LHCN-M2 (cell line): ENCODE results near the gene LIN54. TPM values are rescaled to one million over a fixed set of nuclear protein-coding genes. Genes with fewer than 3 reads are reported as not detected.
"Not testable (repeated sequence)": the region's sequence is repeated elsewhere in the genome, so short reads cannot be mapped to it uniquely, and the experiment has no call there.

ENCODE experiments used
- DNase-seq: peaks from one replicate; pipeline ENCODE4 v3.0.0-alpha.2; 2012; ENCODE audit warnings: low read depth
- total RNA-seq: library from RNA; depleted of rRNA; stranded (reverse); fragments of >200 nt; gene quantifications from 2 replicates; pipeline ENCODE4 v1.2.3, GENCODE V29; 2014

The LIN54 gene
- total RNA-seq, 1 experiment from 2014 or later, result 29.4 TPM

DNA sequence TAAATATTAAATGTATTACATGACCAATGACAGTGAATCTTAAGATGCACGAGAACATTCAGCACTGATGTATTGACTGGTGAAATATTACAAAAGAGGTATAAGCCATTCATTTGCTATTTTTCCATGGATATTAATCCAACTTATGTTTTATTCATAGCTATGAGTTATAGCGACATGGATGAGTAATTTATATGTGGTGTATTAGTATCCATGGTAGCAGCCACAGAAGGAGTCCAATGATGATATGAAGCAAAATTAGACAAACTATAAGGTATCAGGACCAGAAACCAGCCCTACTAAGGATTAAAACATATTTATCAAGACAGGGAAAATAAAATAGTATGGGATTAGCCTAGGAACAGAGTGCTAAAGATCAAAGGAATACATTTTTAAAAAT, 59.4 kb downstream of the LIN54 start:
- peak; percentile 50 for DNase-seq

DNA sequence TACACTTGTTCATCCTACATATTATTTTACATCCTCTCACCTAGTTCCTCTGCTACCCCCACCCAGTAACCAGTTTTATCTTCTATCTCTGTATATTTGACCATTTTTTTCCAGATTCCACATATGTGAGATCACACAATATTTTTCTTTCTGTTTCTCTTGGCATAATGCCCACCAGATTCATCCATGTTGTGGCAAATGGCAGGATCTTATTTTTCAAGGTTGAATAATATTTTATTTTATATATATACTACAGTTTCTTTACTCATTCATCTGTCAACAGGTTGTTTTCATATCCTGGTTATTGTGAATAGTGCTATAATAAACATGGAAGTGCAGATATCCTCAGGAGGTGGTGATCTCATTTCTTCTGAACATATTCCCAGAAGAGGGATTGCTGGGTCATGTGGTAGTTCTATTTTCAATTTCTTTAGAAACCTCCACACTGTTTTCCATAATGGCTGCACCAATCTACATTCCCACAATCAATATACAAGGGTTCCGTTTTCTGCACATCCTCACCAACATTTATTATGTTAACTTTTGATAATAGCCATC, 61.9 kb downstream of the LIN54 start:
- peak; percentile 54 for DNase-seq

DNA sequence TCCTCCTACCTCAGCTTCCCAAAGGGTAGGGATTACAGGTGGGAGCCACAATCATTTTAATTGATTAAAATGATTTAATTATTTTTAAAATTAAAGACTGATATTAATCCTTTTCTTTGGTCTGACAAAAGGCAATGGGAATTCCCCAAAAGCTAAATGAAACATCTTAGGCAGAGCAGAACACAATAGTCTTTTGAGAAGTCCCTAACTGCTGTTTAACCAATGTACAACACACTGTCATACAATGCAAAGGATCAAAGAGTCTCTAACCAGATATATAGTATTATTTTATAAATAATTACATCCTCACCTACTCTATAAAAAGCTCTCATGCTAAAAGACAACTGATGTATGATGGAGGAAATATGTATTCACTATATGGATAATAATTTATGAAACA, 63.1 kb downstream of the LIN54 start:
- DNase-seq, result no peak

DNA sequence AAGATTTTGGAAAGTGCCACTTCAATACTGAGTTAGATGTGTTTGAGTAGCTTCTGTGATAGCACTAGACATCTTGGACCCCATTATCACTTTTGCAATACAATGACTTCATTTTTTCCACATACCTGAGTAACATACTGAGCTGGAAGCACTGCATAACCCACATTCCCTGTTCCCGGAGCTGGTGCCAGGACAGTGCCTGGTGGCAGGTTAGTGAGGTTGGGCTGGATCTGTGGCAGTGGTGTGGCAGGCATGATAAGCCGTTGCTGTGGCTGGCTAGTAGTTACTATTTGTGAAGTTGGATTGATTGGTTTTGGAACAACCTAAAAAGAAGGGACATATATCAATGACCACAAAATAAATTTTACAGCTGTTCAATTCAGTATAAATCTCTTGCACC, 71.2 kb downstream of the LIN54 start:
- no peak for DNase-seq

DNA sequence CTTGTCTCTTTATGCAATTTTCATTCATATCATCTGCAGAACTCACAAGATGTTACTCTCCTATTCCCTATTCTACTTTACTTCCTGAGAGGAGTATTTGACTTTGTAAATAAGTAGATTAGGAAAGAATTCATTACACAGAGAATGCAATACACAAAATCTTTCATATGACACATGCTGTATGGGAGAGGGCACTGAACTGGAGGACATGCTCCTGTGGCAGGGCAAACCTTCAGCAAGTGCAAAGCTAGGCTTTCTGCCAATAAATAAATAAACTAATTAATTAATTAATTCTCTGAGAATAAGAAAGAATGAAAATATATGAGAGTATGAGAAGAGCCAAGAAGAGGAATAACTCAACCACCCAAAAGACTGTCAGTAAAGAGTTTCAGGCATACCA, 76.2 kb downstream of the LIN54 start:
- no peak for DNase-seq

DNA sequence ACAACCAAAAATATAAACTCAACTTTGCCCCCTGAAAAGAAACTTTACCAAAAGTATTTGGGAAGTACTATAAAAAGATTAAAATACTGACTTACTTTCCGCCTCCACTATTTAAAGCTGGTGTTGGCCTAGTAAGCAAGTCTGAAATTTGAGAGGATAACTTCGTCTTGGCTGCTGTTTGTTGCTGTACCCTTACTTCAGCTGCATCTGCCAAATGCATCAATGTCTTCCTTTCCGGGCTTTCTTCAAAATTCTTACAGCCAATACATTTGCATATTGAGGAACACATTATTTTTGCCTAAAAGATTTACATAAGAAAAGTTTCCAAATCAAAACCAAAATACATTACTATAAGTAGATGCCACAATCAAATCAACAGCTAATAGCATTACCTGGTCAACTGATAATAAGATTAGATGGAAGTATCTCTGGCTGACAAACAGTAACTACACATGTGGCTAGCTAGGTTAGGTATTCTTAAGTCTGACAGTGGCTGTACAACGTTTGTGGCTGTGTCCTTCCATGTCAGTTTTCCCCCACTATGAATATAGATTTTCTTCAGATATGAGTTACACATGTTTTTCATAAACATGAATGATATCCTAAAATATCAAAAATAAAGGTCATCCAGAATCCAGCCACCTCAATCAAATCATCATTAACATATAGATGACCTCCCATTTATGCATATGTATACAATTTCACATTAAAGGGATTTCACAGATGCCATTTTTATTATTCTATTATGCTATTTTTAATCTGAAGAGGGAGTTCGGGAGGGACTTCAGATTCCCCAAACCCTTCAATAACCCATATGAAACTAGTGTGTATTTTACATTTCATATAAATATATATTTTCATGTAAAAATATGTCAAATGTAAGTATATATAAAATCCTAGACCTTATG, 79.5 kb downstream of the LIN54 start:
- DNase-seq, result no peak

DNA sequence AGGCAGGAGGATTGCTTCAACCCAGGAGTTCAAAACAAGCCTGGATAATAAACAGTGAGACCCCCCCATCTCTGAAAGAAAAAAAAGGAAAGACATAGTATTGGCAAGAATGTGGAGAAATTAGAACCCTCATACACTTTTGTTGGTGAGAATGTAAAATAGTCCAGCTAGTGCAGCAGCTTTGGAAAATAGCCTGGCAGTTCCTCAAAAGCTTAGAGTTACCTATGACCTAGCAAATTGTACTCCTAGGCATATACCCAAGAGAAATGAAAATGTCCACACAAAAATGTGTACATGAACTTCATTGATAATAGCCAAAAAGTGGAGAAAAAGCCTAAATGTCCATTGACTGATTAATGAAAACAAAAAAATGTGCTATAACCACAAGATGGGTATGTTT, 88.8 kb downstream of the LIN54 start:
- no peak for DNase-seq

DNA sequence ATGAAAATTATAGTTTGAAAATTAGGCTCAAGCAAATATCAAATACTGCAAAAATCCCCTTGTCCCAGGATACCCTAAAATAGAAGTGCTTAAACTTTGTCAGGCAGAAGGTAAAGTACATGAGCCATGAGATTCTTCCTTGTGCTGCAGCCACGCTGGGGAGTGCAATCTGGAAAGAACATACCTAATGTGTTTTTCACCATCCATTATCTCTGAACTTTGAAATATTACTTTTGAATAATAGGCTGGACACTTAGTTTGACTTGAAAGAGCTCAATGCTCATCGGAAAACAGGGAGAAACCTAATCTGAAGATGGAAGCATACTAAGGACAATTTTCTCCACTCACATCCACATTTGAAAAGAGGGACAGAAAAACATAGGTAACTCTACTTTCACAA, 91.2 kb downstream of the LIN54 start:
- DNase-seq, result no peak

DNA sequence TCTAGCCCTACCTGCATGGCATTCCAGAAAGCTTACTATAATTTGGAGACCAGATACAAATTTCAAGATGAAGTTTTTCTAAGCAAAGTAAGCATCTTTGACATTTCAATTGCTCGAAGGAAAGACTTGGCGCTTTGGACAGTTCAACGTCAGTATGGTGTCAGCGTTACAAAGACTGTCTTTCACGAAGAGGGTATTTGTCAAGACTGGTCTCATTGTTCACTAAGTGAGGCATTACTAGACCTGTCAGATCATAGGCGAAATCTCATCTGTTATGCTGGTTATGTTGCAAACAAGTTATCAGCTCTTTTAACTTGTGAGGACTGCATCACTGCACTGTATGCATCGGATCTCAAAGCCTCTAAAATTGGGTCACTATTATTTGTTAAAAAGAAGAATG, 92.5 kb downstream of the LIN54 start:
- DNase-seq, result no peak

DNA sequence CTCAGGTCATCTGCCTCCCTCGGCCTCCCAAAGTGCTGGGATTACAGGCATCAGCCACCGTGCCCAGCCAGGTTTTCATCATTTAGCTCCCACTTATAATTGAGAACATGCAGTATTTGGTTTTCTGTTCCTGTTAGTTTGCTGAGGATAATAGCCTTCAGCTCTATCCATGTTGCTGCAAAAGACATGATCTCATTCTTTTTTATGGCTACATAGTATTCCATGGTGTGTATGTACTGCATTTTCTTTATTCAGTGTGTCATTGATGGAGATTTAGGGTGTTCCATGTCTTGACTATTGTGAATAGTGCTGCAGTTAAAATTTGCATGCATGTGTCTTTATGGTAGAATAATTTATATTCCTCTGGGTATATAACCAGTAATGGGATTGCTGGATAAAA, 96.7 kb downstream of the LIN54 start:
- DNase-seq, result not testable (repeated sequence)

DNA sequence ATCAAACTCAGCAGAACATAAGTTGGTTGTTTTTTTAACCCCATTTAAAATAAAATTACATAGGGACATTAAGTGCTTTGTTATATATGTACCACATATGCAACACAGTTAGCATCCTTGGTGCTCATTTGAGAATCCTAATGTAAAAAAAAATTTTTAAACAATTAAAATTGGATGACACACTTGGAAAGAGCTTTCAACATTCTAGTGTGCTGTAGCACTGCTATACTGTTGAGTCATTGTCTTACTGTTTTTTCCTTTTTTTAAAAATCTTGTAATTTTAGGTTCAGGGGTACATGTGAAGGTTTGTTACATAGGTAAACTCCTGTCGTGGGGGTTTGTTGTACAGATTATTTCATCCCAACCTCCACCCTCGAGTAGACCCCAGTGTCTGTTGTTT, 97.3 kb downstream of the LIN54 start:
- DNase-seq, result no peak

DNA sequence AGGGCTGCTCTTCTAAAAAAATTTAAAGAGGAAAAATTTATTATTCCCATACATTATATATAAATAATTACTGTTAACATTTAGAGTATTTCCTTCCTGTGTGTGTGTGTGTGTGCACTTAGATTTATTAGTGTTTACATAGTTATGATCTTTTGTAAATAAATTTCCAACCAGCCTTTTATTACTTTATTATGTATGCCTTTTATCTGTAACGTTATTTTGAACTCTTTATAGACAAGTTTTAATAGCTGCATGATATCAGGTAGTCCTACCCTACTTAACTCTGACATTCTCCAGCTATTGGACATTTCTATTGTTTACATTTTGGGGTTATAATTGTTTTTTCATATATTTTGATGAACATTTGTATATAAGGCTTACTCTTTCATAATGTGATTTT, 101.3 kb downstream of the LIN54 start:
- no peak for DNase-seq

DNA sequence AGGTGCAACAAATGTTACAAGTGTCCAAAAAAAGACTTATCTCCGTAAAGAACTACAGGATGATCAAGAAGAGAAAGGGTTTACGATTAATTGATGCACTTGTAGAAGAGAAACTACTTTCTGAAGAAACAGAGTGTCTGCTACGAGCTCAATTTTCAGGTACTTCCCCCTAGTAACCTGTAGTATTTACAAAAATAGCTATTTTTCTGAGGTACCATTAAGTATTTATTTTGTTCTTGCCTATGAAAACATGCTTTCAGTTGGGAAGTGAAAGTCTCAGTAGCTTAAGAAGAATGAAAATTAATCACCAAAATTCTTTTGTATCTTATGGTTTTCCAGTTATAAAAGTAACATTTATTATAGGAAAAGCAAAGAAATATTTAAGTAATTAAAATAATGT, 104.2 kb downstream of the LIN54 start:
- DNase-seq, result no peak

DNA sequence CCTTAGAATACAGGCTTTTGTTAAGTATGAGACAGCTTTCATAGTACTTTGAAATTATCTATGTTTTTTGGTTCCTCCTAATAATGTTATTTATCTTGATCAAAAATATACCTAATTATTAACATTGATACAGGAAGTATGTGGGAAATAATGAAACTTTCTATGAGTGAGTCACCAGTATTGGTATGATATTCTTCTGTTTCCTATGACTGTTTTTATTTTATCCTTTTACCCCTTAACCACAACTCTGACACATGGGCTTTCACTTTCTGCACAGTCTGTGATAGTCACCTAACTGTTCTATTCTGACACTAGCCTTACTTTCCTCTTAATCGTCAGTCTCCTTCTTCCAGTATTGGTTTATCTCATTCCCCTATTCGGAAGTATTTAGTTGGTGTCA, 105.4 kb downstream of the LIN54 start:
- DNase-seq, result peak; percentile 76

DNA sequence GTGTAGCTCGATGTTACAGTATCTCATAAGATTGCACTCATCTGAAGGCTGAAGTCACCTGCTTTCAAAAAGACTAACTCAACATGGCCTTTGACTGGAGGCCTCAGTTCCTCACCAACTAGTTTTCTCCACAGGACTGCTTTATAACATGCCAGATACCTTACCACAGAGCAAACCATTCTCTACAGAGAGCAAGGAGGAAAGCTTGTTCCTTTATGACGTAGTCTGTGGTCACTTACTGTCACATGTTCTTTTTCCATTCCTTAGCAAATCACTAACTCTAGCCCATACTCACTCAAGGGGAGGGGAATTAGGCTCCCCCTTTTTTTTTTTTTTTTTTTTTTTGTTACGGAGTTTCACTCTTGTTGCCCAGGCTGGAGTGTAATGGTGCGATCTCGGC, 106.9 kb downstream of the LIN54 start:
- DNase-seq, result no peak

DNA sequence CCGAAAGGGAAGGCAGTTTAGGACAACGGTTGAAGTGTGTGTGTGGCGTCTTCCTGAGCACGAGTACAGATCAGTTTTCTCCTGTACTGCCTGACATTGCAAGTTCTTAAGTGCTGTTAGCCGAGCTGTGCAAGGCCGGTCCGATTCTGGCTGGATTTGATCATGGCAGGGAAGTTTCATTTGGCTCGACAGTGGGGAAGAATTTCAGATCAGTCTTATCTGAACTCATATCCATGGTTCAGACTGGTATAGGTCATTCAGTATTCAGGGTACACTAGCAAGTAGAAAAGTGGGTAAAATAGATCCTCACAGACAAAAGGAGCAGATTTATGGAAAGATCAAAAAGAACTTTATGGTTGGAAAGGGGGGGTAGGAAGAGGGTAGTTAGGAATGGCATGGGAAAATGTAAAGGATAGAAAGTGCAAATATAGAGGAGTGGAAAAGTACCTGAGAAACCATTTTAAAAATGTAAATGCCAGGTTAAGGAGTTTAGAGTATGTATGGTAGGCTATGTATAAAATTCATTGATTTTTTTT, 109.4 kb downstream of the LIN54 start:
- DNase-seq, result no peak

DNA sequence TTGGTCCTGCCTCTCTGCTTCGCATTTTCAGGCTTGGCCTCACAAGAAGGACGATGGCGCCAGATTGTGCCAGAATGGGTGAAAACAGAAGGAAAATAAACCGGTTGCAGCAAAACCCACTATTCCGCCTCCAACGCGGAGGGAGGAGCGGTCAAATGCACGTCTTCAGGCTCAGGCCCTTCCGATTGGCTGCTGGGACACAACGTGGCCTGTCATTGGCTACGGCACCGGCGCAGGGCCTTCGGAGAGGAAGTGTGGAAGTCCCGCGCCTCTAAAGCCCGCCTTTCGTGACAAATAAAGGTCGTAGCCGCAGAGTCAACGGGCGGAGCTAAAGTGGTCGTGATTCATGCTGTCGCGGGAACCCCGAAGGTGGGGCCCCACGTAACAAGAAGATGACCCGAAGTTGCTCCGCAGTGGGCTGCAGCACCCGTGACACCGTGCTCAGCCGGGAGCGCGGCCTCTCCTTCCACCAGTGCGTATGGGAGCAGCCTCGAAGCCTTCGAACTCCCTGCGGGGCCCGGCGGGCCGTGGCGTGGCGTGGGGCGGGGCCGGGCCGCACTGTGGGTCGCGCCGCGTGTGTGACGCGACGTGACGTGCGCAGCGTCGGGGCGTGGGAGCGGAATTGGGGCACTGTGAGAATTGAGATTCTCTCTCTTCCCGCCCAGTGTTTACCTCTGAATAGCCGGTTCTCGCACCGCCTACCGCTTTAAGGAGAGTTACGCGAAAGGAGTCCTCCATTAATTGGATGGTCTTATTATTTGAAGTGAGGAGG, 110.0 kb downstream of the LIN54 start, which contains the start of gene THAP9:
THAP9 (plus strand) TSS at position 325 of the 772 bp plus-strand sequence; CDS start at position 393, 68 bp downstream.
- peak; percentile 99 for DNase-seq

DNA sequence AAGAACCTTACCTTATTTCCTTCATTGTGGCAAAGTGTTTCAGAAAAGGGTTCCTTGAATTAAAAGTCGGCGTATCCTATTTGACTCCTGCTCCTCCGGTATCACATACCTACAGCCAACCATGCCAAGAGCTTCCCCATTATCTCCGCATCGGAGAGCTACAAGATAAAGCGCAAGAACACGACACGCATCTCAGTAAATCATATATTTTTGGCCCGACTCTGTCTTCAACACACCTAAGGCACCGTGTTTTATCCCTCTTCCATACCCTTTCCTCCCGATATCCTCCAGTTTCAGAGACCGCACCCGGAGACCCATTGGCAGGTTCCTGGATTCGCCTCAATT, 110.6 kb downstream of the LIN54 start:
- no peak for DNase-seq

DNA sequence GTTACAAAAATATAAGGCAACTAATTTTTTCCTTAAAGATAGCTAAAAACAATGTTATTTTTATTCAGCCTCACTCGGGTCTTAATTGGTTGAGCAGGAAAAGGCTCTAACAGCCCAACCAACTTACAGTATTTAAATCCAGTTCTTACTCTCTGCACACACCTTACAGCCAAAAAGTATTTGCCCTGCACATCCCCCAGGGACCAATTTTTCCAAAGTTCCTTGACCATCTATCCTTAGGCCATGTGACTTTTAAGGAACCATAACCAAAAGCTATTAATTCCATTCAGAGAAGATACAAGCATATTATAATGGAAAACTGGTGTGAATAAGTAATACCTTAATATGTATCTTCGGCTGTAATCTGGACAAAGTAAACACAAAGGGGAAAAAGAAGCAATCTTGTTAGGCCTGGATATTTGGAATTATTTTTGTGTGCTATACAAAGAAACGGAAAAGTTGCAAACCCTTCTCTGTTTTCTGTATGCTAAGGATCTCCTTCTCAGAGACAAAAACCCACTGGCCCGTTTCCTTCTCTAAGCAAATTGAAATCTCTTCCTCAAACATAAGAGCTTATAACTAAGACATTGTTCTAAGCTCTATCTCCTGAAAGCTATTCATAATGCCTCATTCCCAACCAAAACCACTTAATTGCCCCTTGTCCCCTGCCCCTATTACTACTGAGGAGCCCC, 111.1 kb downstream of the LIN54 start:
- peak; percentile 23 for DNase-seq

DNA sequence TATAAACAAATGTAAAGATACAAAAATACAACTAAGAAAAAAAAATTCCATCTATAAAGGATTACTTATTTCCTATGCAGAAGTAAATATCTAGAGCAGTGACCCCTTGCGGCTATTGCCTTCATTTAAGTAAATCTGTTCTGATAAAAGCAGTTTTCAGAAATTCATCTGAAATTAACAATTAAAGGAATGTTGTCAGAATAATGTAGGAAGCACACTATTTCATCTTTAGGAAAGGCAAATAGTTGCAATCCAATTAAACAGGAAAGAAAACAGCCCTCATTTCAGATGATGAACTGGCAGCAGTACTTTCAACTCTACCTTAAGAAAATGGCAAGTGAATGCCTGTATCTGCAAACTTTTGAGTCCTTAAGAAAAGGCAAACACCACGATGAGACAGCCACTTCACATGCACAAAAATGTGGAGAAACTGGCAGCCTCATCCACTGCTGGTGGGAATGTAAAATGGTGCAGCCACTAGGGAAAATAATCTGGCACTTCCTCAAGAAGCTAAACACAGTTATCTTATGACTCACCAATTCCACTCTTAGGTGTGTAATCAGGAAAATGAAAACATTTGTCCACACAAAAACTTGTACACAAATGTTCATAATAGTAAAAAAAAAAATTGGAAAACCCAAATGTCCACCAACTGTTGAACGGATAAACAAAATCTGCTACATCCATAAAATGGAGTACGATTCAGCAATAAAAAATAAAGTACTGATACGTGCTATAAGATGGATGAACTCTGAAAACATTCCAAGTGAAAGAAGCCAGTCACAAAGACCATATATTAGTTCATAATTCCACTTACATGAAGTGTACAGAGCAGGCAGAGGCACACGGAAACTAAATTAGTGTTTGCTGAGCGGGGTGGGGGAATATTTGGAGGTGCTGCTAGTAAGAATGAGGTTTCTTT, 112.0 kb downstream of the LIN54 start:
- DNase-seq, result peak; percentile 78

DNA sequence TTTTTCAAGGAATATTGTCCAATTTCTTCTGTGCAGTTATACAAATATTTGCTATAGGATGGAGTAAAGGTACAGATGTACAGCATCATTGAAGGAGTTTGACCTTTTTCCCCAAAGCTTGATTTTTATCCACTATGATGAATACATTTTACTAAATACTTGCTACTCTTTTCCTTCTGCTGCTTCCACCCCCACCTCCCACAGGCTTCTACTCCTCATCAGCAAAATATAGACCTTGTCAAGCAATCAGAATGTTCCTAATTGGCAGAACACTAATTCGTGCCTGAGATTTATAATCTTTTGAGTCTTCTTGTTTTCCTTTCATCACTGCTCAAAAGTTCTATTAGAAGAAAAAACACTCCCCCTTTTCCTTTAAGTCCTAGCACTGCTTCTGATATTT, 113.9 kb downstream of the LIN54 start:
- no peak for DNase-seq
